ENCODE measurements around the gene TYW5.

DNA sequence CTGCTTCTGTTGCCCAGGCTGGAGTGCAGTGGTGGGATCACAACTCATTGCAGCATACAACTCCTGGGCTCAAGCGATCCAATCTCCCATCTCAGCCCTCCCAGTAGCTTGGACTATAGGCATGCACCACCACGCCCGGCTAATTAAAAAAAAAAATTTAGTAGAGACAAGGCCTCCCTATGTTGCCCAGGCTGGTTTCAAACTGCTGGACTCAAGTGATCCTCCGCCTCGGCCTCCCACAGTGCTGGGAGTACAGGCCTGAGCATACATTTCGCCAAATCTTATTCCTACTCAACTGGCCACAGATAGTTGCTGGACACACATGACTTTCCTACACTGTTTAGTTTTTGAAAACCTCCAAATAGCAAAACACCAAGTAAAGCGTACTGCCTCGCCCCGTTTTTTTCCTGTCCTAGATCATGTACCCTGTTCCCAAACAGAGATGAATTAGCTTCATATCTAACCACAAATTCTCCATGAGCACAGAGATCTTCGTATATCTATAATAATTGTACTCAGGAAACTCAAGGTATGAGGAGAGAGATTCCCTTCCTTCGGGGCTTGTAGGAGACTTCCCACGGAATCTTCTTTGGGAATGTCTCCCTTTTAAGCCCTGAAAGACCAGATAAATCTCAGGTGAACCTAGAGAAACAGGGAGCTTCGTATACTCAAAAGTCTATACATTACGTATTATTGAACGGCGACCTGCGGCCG is 44.8 kb downstream of the TYW5 start:
- TF ChIP-seq, protein P1, sequence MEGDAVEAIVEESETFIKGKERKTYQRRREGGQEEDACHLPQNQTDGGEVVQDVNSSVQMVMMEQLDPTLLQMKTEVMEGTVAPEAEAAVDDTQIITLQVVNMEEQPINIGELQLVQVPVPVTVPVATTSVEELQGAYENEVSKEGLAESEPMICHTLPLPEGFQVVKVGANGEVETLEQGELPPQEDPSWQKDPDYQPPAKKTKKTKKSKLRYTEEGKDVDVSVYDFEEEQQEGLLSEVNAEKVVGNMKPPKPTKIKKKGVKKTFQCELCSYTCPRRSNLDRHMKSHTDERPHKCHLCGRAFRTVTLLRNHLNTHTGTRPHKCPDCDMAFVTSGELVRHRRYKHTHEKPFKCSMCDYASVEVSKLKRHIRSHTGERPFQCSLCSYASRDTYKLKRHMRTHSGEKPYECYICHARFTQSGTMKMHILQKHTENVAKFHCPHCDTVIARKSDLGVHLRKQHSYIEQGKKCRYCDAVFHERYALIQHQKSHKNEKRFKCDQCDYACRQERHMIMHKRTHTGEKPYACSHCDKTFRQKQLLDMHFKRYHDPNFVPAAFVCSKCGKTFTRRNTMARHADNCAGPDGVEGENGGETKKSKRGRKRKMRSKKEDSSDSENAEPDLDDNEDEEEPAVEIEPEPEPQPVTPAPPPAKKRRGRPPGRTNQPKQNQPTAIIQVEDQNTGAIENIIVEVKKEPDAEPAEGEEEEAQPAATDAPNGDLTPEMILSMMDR (optimal IDR thresholded peaks at IDR 0.05 in 1 of 3, IDR thresholded peaks at IDR 0.05 in 1 of 3, conservative IDR thresholded peaks at IDR 0.05 in 1 of 3; ENCODE audit: extremely low read depth in 1 of 3, insufficient read depth in 2 of 3, low read length in 3 of 3), result no peak
- TF ChIP-seq EZH2 (IDR thresholded peaks at IDR 0.05; ENCODE audit: low read length), result no peak

Measured in keratinocyte (primary cell).